HG03460 (cell line): ENCODE measurements around the gene ING5.
"Not testable (repeated sequence)": the region's sequence is repeated elsewhere in the genome, so short reads cannot be mapped to it uniquely, and the experiment has no call there.

ENCODE experiments used
- ATAC-seq: cut with Tn5 transposase; IDR thresholded peaks from one replicate; pipeline ENCODE4 v1.9.1; 2021; ENCODE audit not compliant: unreplicated experiment

The ING5 gene

GRCh38 chr2:241703032-241703604 lies 1.3 kb downstream of the ING5 start:
- no peak for ATAC-seq

GRCh38 chr2:241706537-241706936 lies 4.7 kb downstream of the ING5 start:
- no peak for ATAC-seq

DNA sequence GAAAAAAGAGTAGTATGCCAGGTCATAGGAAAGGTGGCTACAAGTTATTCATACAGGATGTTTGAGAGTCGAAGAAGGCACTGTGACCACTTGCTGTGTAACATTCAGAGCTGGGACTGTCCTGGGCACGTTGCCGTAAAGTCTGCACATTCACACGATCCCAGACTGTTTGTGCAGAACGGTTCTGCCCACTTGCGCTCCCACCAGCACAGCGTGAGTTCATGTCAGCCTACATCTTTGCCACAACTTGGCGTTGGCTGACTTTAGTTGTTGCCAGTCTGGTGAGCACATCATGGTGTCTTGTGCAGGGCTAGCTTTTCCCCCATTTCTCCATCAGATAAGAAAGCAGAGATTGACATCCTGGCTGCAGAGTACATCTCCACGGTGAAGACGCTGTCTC lies 7.0 kb downstream of the ING5 start:
- no peak for ATAC-seq

DNA sequence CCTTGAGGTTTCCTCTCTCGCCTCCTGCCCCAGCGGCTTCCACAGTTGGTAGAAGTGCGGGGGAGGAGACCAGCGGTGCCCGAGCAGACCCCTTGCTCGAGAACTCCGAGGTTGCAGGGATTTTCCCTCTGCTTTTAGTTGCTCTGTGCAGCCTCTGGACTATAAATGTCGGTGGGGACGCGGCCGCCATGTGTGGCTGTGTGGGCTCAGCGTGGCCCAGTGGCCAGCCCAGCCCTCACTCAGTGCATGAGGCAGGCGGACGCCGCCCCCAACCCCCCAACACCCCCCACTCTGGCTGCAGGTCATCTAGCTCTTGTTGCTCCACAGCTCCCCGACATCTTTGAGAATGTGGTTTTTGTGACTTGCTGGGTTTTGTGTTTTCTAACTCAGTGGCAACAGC lies 17.3 kb downstream of the ING5 start:
- ATAC-seq, result no peak

- no peak for ATAC-seq
These were observed 18.3 kb downstream of the ING5 start for GRCh38 chr2:241720099-241720498.

- ATAC-seq, result no peak
These were observed 18.7 kb downstream of the ING5 start for GRCh38 chr2:241720560-241720959.

- ATAC-seq, result no peak
These were observed 20.0 kb downstream of the ING5 start for GRCh38 chr2:241721852-241722251.

- no peak for ATAC-seq
These were observed 21.1 kb downstream of the ING5 start for GRCh38 chr2:241722896-241723454.

GRCh38 chr2:241724259-241724974 lies 22.6 kb downstream of the ING5 start:
- ATAC-seq, result no peak

DNA sequence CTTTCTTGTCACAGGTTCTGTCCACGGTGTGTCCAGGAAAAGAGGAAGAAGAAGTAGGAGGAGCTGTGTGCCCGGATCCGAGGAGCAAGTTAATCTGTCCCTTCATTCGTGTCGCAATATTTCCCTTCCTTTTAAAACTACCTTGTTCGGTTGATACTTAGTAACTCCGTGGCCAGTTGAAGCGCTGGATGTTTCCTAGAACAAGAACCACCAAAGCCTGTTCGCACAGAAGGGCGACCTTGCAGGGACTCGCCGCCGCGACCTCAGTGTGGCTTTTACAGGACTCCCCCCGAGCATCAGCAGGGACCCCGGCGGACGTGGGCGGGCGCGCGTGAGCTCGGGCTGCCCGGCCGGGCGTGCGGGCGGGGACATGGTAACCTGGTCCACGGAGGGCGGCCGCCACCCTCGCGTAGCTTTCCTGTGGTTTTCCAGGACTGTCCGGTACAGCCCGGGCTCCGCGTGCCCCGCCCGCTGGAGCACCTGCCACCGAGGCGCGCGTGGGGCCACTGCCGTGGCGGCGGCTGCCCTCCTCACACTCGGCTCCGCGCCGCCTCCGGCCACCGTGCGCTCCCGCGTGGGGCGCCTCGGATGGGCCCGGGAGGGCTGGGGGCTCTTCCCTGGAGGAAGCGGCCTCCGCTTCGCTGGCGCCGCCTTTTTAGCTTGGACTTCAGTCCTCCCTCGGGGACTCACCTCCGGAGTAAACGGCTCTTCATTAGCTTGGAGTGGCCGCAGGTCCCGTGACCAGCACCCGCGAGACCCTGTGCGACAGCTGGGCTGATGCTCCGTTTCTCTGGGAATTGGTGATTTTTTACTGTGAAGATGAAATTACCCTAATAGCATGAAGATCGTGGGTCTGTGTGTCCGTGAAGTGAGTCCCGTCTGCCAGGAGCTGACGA lies 23.4 kb downstream of the ING5 start:
- ATAC-seq, result no peak

GRCh38 chr2:241726459-241726858 lies 24.6 kb downstream of the ING5 start:
- no peak for ATAC-seq

GRCh38 chr2:241728000-241728399 lies 26.2 kb downstream of the ING5 start:
- ATAC-seq, result no peak

GRCh38 chr2:241728627-241729026 lies 26.8 kb downstream of the ING5 start:
- no peak for ATAC-seq

- ATAC-seq, result no peak
These were observed 28.0 kb downstream of the ING5 start for GRCh38 chr2:241729868-241730267.

DNA sequence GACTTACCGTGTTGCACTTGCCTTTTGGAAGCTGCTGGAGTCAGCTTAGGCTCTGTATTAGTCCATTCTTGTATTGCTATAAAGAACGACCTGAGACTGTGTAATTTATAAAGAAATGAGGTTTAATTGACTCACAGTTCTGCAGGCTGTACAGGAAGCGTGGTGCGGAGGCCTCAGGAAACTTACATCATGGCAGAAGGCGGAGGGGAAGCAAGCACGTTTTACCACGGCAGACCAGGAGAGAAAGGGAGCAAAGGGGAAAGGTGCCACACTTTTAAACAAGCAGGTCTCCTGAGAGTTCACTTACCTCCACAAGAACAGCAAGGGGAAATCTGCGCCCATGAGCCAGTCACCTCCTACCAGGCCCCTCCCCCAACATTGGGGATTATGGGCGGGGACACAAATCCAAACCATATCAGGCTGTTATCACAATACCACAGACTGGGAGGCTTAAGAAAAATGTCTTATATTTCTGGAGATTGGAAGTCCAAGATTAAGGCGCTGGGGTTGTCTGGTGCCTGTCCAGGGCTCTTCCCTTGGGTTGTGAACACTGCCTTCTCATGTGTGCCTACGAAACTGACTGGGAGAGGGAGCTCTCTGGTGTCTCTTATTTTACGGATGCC lies 28.9 kb downstream of the ING5 start:
- no peak for ATAC-seq

DNA sequence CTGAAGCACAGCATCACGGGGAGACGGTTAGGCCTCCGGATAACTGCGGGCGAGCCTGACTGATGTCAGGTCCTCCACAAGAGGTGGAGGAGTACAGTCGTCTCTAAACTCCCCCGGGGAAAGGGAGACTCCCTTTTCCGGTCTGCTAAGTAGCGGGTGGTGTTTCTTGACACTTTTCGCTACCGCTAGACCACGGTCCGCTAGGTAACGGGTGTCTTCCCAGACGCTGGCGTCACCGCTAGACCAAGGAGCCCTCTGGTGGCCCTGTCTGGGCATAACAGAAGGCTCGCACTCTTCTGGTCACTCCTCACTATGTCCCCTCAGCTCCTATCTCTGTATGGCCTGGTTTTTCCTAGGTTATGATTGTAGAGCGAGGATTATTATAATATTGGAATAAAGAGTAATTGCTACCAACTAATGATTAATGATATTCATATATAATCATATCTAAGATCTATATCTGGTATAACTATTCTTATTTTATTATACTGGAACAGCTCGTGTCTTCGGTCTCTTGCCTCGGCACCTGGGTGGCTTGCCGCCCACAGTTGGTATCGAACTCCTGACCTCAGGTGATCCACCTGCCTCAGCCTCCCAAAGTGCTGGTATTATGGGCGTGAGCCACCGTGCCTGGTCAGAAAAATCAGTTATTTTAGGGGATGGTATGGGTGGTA lies 30.8 kb downstream of the ING5 start:
- ATAC-seq, result not testable (repeated sequence)

- no peak for ATAC-seq
These were observed 31.8 kb downstream of the ING5 start for GRCh38 chr2:241733391-241734207.

DNA sequence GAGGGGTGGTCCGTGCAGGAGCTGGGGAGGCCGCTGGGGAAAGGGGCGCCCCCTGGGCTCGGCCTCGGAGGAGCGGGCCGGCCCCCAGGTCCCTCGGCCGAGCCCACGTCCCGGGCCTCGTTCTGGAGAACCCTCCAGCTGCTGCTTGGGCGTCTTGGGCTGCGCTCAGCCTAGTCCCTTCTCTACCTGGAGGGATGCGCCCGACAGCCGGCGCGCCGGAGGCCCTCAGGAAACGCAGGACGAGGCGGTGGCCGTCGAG lies 32.3 kb downstream of the ING5 start:
- peak; percentile 15 for ATAC-seq

GRCh38 chr2:241734467-241735208 lies 32.8 kb downstream of the ING5 start, which contains the start of gene D2HGDH:
Gene D2HGDH (plus strand): TSS chr2:241734630. CDS start chr2:241735225, 595 bp downstream.
- ATAC-seq, result peak; percentile 70
